Cerebellar nuclear complex (tissue), 1 donor: ENCODE data around the gene RCL1.
"Not testable (repeated sequence)": the region's sequence is repeated elsewhere in the genome, so short reads cannot be mapped to it uniquely, and the experiment has no call there.

Experiments used
- DNase-seq, 2 experiments: peaks; one replicate each; lab custom pipeline; 2025; lab: John Stamatoyannopoulos, UW

RCL1 gene, protein sequence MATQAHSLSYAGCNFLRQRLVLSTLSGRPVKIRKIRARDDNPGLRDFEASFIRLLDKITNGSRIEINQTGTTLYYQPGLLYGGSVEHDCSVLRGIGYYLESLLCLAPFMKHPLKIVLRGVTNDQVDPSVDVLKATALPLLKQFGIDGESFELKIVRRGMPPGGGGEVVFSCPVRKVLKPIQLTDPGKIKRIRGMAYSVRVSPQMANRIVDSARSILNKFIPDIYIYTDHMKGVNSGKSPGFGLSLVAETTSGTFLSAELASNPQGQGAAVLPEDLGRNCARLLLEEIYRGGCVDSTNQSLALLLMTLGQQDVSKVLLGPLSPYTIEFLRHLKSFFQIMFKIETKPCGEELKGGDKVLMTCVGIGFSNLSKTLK

DNA sequence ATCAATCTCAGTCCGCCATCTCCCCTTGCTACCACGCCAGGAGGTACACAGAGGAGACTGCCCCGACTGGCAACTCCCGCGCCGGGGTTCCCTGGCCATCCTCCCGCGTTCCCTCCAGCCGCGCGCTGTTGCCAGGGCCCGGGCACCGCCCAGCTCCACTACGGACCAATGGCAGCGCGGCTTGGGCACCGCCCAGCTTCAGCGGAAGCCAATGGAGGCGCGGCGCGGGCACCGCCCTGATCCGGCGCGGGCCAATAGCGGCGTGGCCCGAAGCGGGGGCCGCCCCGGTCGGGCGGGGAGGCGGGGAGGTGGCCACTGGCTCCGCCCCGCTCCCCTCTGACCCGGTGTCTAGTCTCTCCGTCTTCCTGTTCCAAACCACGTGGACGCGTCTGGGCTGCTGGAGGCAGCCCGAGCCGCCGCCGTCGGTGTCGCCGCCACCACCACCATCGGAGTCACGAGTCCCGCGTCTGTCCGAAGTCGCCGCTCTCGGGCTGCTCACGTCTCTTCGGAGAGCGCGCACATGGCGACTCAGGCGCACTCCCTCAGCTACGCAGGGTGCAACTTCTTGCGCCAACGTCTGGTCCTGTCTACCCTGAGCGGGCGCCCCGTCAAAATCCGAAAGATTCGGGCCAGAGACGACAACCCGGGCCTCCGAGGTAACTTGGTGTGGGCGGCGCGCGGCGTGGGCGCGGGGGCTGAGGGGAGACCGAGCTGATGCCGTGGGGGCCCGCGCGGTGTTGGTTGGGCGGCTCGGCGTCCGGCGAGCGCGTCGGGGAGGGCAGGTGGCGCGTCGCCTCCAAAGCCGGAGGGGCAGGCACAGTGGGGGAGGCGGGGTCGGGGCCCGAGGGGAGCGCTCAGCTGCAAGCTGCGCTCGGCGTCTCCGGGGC, at the start of gene RCL1:
TSS of gene RCL1 (plus strand) at position 373 of the 887 bp plus-strand sequence. CDS start at position 521, 148 bp downstream.
- DNase-seq, result peak; percentile 78 to 90

DNA sequence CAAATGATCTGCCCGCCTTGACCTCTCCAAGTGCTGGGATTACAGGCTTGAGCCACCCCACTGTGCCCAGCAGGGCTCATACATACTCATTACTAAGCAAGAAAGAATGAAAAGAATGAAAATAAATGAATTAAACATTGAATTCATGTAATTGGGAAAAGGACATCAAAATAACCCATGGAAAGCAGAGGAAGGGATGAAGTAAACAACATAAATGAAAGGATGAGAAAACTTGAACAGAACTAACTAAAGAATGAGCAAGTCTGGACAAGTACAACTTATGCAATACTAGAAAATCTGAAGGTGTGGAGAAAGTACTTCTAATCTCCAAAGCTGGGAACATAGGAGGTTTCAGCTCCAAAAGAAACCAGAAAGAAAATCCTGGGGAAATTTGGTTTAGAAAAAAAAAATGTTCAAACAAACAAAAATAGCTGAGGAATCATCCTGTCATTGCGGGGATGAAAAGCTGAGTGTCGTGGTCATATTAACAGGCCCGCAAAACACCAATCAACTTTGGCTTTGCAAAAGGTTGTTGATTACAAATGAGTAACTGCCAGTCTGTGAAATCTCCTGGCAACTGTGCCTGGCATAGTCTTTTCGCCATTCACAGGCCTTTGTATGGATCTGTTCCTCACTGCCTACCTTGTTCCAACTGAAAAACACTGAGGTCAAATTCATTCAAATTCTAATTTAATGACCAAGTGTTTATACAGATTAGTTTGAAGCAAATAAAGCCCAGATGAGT, 49.4 kb upstream of the RCL1 start:
- no peak for DNase-seq

DNA sequence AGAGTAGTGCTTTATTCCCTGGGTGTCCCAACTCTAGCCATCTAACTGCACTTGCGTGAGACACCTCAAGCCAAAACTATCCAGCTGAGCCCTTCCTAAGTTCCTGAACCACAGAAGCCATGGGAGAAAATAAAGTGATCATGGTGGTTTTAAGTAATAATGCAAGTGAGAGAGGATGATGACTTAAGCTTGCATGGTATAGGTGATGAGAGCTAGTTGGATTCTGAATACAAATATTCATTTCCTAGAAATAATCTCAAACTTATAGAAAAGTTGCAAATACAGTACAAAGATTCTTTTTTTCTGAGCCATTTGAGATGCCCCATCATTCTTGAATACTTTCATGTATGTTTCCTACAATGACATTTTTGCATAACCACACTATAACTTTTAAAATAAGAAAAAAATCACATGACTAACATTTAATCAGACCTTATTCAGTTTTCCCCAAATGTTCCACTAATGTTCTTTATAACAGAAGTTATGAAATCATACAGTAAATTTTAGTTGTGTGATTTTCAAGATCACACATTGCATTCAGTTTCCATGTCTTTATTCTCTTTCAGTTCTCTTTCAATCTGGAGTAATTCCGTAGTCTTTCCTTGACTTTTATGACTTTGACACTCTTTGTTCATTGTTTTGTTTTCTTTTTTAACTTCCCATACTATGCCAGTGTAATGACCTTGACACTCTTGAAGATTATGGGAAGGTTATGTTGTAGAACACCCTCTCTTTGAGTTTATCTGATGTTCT, 46.3 kb upstream of the RCL1 start:
- no peak for DNase-seq

DNA sequence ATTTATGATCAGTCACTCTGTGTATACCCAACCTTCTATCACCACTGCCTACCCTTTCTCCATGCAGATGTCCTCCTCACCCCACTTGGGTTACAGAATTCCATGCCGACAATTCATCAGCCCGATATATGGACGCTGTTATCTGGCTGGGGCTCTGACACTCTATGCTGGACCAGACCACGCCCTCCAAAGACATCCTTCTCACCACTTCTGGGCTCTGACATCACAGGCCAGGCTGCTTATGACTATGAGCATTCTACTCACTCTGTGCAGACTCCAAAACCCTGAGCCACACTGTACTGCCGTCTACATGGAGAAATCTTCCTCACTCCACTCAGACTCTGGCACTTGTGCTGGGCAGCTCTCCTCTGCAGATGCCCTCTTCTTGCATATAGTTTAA, 44.1 kb upstream of the RCL1 start:
- no peak for DNase-seq

DNA sequence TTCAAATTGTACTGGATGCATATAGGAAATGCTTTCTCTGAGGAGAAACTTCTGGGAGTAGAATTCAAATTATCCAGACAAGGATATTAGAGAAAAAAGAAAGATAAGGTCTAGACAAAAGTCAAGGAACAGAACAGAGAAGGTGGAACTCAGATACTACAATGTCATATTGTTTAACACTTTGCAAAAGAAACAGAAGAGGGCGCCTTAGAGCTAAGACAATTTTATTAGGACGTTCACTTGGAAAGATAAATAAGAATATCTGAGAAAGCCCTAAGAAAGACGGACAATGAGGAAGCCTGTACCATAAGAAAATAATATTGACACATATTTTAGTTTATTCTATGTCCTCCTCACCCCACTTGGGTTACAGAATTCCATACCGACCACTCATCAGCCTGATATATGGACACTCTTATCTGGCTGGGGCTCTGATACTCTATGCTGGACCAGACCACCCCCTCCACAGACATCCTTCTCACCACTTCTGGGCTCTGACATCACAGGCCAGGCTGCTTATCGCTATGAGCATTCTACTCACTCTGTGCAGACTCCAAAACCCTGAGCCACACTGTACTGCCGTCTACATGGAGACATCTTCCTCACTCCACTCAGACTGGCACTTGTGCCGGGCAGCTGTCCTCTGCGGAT, 42.6 kb upstream of the RCL1 start:
- no peak for DNase-seq

DNA sequence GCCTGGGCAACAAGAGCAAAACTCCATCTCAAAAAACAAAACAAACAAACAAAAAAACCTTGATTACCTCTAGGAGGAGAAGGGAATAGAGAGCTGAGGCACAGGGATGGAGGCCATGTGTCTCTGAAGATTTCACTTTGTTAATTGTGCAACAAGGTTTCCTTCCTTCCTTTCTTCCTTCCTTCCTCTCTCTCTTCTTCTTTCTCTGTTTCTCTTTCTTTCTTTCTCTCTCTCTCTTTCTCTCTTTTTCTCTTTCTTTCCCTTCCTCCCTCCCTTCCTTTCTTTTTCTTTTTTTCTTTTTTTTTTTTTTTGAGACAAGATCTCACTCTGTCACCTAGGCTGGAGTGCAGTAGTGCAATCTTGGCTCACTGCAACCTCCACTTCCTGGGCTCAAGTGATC, 38.2 kb upstream of the RCL1 start:
- not testable (repeated sequence) for DNase-seq

DNA sequence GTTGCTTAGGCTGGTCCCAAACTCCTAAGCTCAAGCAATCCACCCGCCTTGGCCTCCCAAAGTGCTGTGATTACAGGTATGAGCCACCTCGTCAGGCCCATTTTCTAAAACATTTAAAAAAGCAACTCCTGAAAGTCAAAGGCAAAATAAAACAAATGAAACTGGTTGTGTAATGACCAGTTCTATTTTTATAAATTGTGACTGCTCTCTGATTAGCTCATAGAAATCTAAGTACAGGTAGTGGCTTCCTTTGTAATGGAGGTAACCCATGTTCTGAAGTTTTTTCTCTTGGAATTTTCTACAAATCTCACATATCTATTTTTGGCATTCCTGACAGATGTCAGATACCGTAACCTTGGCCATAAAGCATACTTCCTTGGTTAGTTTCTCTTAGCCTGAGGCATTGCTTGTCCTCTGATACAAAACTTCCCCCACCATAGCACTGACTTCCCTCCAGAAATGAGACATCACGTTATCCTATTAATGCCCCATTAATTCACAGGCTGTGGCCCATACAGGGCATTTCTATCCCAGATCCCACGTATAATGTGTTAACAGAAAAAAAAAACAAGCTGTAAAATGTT, 37.6 kb upstream of the RCL1 start:
- no peak for DNase-seq

DNA sequence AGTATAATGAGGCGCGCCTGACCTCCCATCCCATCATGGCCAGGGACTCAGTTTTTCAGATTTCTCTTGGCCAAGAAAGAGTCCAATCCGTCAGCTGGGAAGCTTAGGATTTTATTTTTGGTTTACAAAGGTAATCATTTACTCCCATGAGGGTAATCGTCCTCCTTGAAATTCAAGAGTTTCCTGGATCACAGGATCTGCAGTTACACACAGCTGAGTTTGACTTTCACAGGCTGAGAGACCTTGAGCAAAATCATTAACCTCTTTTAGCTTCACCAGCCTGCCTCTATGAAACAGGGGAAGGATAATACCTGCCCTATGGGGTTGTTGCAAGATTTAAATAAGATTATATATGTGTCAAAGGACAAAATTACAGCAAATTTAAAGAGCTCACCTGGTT, 36.3 kb upstream of the RCL1 start:
- DNase-seq, result no peak

DNA sequence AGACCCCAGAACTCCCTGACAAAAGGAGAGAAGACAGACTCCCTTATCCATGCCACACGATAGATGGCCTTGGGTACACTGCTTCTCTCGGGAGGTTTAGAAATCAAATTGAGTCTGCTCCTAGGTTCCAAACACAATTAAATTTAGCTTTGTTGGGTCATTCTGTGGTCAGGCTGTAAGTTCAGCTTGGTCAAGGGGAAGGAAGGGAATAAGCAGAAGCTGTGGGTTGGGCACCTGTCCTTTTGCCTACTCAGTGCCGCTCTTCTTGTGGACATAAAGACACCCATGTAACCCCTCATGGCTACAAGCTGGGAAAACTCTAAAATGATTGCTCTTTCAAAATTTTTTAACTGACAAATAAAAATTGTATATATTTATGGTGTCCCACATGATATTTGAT, 32.6 kb upstream of the RCL1 start:
- DNase-seq, result no peak

DNA sequence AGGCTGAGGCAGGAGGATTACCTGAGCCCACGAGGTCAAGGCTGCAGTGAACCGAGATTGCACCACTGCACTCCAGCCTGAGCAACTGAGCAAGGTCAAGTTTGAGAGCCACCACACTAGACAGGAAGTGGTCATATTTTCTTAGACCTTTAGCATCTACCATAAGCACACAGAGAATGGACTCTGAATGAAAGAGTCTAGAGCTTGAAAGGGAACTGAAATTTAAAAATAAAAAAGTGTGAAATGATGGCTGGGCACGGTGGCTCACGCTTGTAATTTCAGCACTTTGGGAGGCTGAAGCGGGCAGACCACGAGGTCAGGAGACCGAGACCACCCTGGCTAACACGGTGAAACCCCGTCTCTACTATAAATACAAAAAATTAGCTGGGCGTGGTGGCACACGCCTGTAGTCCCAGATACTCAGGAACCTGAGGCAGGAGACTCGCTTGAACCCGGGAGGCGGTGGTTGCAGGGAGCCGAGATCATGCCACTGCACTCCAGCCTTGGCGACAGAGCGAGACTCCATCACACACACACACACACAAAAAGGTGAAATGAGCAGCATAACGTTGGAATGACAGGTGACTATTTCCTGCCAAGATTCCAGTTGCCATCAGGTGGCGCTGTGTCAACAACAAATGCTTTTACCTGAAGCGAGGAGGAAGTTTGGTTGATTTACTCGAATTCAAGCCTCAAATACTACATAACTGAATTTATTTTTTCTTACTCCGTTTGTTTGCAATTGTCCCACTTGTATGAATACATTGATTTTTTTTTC, 30.4 kb upstream of the RCL1 start:
- DNase-seq, result peak in 1 of 2 experiments; percentile 32

DNA sequence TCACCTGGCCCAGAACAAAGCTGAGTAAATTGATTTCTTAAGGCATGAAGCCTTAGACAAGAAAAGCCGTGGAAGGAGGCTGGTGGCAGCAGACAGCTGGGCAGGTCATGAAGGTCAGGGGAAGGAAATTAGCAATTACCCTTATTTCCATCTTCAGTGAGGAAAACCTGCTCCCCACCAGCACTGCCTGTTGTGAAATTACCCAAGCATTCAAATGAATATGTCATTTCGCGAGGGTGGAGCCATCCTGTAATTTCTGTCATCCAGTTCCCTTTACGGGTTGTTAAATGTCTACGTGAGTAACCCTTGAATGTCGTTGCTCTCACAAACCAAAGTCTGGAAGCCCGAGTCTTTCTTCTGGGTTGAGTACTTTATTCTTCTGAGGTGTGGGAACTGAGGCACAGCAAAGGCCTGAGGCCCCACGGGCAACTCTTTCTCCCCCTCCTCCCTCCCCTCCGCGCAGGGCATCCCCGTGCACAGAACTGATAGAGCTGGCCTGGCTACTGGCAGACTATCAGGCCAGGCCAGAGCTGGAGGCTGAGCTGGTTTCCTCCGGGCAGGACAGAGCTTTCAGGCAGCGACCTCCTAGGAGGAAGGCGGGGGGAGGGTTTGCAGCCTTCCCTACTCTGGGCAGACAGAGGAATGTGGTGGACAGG, 29.7 kb upstream of the RCL1 start:
- DNase-seq, result no peak

DNA sequence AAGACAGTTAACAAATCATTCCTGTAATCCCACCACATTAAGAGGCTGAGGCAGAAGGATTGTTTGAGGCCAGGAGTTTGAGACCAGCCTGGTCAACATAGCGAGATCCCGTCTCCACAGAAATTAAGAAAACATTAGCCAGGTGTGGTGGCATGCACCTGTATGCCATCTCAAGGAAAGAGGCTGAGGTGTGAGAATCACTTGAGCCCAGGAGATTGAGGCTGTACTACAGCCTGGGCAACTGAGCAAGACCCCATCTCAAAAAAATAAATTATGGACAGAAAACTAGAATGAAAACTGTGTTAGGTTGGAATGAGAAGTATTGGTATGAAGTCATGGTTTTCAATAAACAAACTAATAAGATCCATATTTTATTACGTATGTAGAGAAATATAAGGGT, 28.7 kb upstream of the RCL1 start:
- DNase-seq, result no peak

DNA sequence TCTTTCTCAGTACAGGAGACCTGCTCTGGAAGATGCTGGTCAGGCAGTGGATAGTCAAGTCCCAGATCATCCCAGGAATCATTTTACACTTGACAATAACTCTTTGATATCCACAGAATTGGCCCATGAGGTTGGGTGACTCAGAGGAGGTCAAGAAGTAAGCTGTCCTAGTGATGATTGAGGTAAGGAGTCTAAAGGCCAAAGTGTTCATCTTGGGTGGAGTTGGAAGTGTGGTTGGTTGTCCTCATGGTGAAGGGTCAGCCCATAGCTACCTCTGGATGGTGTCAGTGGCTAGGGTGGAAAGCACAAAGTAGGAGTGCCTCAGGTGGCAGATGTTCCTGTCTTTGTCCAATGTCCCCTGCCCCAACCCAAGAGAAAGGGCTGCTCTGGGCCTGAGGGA, 24.1 kb upstream of the RCL1 start:
- DNase-seq, result no peak

DNA sequence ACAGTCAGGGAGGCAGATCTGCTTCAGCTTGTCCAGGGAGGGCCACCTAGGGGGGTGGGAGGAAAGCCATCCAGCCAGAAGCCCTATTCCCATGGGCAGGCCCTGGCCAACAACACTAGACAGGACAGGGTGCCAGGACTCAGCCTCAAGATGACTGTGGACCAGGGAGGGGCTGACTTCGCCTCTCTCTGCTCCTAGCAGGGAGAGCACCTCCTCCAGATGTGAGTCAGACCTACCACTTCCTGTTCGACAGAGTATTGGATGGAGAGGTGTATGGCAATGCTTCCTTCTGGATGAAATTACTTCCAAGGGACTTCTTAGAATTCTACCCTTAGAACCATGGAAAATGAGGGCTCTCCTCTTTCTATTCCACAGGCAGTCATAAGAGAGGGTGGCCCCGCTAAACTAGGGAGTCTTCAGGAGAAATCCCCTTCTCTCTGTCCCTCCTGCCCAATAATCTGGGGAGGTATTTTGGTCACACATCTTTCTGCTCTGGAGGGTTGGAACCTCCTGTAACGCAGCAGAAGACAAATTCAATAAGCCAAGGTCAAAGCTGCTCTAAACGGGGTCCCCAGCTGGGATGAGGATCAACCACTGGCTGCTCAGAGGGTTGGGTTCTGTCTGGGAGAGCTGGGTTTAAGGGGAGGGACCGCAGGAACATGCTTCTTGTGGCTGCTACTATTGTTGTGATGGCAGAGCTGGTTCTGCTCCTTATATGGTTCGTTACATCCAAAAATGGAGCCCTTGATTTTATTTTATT, 23.2 kb upstream of the RCL1 start:
- no peak for DNase-seq

DNA sequence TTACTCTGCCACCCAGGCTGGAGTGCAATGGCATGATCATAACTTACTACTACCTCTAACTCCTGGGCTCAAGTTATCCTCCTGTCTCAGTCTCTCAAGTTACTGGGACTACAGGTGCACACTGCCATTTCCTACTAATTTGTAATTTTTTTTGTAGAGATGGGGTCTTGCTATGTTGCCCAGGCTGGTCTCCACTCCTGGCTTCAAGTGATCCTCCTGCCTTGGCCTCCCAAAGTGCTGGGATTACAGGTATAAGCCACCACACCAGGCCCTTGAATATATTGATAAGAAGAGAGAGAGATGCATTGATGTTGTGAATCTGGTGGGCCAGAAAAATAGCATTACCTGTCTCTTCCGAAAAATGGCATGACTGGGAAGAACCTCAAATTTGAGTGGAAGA, 21.0 kb upstream of the RCL1 start:
- DNase-seq, result no peak

DNA sequence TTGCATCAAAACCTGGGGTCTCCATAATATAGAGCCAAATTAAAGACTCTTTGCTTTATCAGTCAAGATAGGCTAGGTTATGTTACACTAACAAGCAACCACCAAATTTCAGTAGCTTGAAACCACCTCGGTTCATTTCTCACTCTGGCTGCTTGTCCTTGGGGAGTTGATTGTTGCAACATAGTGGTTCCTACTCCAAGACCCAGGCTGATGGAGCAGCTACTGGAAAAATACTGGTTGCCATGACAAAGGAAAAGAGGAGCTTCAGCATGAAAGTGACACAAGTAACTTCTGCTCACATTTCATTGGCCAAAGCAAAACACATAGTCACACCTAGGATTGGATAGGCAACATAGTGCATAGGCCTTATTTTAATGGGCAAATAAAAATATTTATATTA, 18.5 kb upstream of the RCL1 start:
- no peak for DNase-seq

DNA sequence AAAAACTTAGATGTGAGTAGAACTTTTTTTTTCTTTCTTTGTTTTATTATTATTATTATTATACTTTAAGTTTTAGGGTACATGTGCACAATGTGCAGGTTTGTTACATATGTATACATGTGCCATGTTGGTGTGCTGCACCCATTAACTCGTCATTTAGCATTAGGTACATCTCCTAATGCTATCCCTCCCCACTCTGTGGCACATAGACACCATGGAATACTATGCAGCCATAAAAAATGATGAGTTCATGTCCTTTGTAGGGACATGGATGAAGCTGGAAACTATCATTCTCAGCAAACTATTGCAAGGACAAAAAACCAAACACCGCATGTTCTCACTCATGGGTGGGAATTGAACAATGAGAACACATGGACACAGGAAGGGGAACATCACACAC, 17.8 kb upstream of the RCL1 start:
- not testable (repeated sequence) for DNase-seq

DNA sequence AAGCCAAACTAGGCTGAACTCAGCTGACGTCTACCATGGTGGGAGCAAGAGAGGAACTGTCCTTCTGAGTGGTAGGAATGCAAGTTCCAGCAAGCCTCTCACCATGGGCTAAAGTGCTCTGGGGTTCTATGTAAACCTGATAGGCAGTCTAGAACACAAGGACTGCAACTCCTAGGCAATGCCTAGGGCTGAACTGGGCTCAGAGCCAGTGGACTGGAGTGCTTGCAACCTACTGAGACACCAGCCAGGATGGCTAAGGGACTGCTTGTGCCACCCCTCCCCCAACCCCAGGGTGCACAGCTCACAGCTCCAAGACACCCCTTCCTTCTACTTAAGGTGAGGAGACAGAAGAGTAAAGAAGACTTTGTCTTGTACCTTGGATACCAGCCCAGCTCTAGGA, 12.1 kb upstream of the RCL1 start:
- no peak for DNase-seq

DNA sequence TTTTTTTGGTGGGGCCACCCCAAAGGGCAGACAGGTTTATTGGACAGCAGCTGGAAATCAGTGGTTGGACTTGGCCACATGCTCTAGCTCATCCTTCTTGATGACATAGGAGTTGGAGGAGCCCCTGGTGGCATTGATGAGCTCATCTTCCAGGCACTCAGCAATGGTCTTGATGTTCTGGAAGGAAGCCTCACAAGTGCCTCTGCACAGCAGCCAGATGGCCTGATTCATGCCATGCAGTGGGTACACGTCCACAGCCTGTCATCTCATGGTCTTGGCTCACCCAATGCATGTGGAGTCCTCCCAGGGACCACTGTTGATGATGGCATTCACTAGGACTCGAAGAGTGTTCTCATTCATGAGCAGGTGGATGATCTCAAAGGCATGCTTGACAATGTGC, 11.3 kb upstream of the RCL1 start:
- DNase-seq, result no peak
